Cortex of kidney (tissue), 1 donor: ENCODE results near the gene OPRL1.

Experiments used
- DNase-seq: peaks from one replicate; lab custom pipeline; 2025; lab: John Stamatoyannopoulos, UW

Gene OPRL1

GRCh38 chr20:64072498-64073063, 7.3 kb upstream of the OPRL1 start:
- no peak for DNase-seq

- DNase-seq: no peak
Measured at GRCh38 chr20:64073476-64074183, 6.3 kb upstream of the OPRL1 start.

- no peak for DNase-seq
Measured at GRCh38 chr20:64074184-64074789, 5.6 kb upstream of the OPRL1 start.

- DNase-seq: no peak
Measured at GRCh38 chr20:64074963-64075362, 4.9 kb upstream of the OPRL1 start.

GRCh38 chr20:64075556-64075955, 4.3 kb upstream of the OPRL1 start:
- no peak for DNase-seq

- no peak for DNase-seq
Measured at GRCh38 chr20:64076061-64076997, 3.6 kb upstream of the OPRL1 start.

- DNase-seq: no peak
Measured at GRCh38 chr20:64077094-64077493, 2.8 kb upstream of the OPRL1 start.

- no peak for DNase-seq
Measured at GRCh38 chr20:64077541-64077875, 2.4 kb upstream of the OPRL1 start.

GRCh38 chr20:64077876-64078551, 1.9 kb upstream of the OPRL1 start:
- no peak for DNase-seq

- DNase-seq: no peak
Measured at GRCh38 chr20:64078934-64079272, 979 bp upstream of the OPRL1 start.

- no peak for DNase-seq
Measured at GRCh38 chr20:64079273-64080012, 439 bp upstream of the OPRL1 start, which contains the start of gene RGS19. Gene RGS19 (minus strand): TSS chr20:64079518. CDS start chr20:64076886, 2,632 bp downstream.

GRCh38 chr20:64080813-64081623, 1.1 kb downstream of the OPRL1 start:
- no peak for DNase-seq

GRCh38 chr20:64081624-64081964, 1.7 kb downstream of the OPRL1 start:
- no peak for DNase-seq

- no peak for DNase-seq
Measured at GRCh38 chr20:64082126-64082731, 2.3 kb downstream of the OPRL1 start.

- no peak for DNase-seq
Measured at GRCh38 chr20:64082820-64083377, 3.0 kb downstream of the OPRL1 start.

- DNase-seq: no peak
Measured at GRCh38 chr20:64083378-64083803, 3.5 kb downstream of the OPRL1 start.

GRCh38 chr20:64083804-64084684, 4.2 kb downstream of the OPRL1 start, which contains the start of gene LKAAEAR1:
Gene LKAAEAR1 (minus strand): TSS chr20:64084398. CDS start chr20:64084219, 179 bp downstream.
- no peak for DNase-seq

GRCh38 chr20:64084685-64085152, 4.8 kb downstream of the OPRL1 start:
- DNase-seq: no peak
